H7 (cell line): ENCODE data around the gene KRT83. TPM values are rescaled to one million over a fixed set of nuclear protein-coding genes. Genes with fewer than 3 reads are reported as not detected.

Experiments used
- DNase-seq: peaks from one replicate; pipeline ENCODE4 v3.0.0; 2012
- H3K27me3 ChIP-seq: 2 replicates; pipeline ENCODE4 v1.6.0; 2011; ENCODE audit warnings: mild to moderate bottlenecking, low read length; ENCODE audit not compliant: control insufficient read depth, insufficient read depth
- H3K36me3 ChIP-seq: replicated peaks from 2 replicates; pipeline ENCODE4 v1.5.1; 2011; ENCODE audit warnings: low read length; ENCODE audit not compliant: control insufficient read depth, insufficient read depth
- H3K4me3 ChIP-seq: 2 replicates; pipeline ENCODE4 v1.5.1; 2011; ENCODE audit warnings: low read depth, mild to moderate bottlenecking, control low read depth, low read length, moderate library complexity; ENCODE audit not compliant: insufficient read depth
- total RNA-seq: library from RNA; depleted of rRNA; stranded (reverse); fragments of >200 nt; shearing (Covaris generic); gene quantifications from 2 replicates; pipeline ENCODE4 v1.2.3, GENCODE V29; 2014; rRNA removed

Gene KRT83
- total RNA-seq, 1 experiment from 2014 or later: 0.10 TPM

DNA sequence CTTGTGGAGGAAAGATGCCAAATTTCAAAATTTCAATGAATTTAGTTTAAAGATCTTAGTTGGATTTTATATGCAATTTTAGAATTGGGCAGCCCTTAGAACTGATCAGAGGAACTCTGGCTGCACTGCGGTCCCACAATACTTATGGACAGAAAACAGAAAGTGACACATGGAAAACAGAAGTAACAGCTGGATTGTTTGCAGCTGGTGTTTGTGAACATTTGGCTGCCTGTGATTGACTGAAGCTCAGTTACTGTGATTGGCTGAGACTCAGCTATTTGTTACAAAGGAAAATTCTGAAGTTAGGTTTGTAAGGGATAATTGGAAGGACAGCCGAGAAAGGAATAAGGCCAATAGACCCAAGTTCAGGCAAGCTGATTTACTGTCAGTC lies 56.8 kb downstream of the KRT83 start:
- H3K36me3 ChIP-seq: no peaks in the 10 kb centered on the region
- peaks cover under 1% of the 10 kb centered on the region for H3K27me3 ChIP-seq
- DNase-seq: no peak
- no peak overlapping the region for H3K4me3 ChIP-seq

Other genes starting within 250 kb of the KRT83 start
- gene SMIM41, start 241.7 kb downstream of the KRT83 start, total RNA-seq: not detected in 2 replicates
- not detected in 2 replicates for gene KRT80, start 129.4 kb downstream of the KRT83 start, total RNA-seq
- 0.80 and 1.1 TPM in 2 replicates for gene KRT7, start 88.2 kb downstream of the KRT83 start, total RNA-seq
- not detected in 2 replicates for gene KRT86, start 46.8 kb downstream of the KRT83 start, total RNA-seq
- gene KRT81, start 29.9 kb downstream of the KRT83 start, total RNA-seq: not detected in 2 replicates
- not detected in 2 replicates for gene KRT85, start 46.1 kb upstream of the KRT83 start, total RNA-seq
- gene KRT84, start 64.3 kb upstream of the KRT83 start, total RNA-seq: not detected in 2 replicates
- not detected in 2 replicates for gene KRT82, start 84.9 kb upstream of the KRT83 start, total RNA-seq
- gene KRT75, start 113.0 kb upstream of the KRT83 start, total RNA-seq: not detected in 2 replicates
- not detected in 2 replicates for gene KRT6B, start 130.7 kb upstream of the KRT83 start, total RNA-seq
- not detected in 2 replicates for gene KRT6C, start 152.4 kb upstream of the KRT83 start, total RNA-seq
- gene KRT6A, start 171.9 kb upstream of the KRT83 start, total RNA-seq: not detected in 2 replicates
- not detected in 2 replicates for gene KRT5, start 199.0 kb upstream of the KRT83 start, total RNA-seq
- not detected in 2 replicates for gene KRT71, start 231.7 kb upstream of the KRT83 start, total RNA-seq